Gastrocnemius medialis (tissue), 4 donors: ENCODE data around the gene TMEM130.

Experiments
- POLR2A ChIP-seq, 2 donors: fragments of 450-650 bp; IDR thresholded peaks; one replicate each; pipeline ENCODE4 v1.6.1; 2017; ENCODE audit warnings: antibody characterized with exemption in 2 of 2, mild to moderate bottlenecking in 2 of 2, moderate library complexity in 2 of 2
- TF ChIP-seq, protein P1 (sequence below), 5 experiments: fragments of 450-650 bp in 3 of 5; fragments of 200-600 bp in 2 of 5; sonication (generic) in 2 of 5; IDR thresholded peaks in 4 of 5; conservative IDR thresholded peaks in 1 of 5; 1 replicate in 4 of 5; 2 replicates in 1 of 5; pipeline ENCODE4 v1.5.1; 2016 to 2019; ENCODE audit warnings: antibody characterized with exemption in 5 of 5, mild to moderate bottlenecking in 3 of 5, moderate library complexity in 3 of 5

DNA sequence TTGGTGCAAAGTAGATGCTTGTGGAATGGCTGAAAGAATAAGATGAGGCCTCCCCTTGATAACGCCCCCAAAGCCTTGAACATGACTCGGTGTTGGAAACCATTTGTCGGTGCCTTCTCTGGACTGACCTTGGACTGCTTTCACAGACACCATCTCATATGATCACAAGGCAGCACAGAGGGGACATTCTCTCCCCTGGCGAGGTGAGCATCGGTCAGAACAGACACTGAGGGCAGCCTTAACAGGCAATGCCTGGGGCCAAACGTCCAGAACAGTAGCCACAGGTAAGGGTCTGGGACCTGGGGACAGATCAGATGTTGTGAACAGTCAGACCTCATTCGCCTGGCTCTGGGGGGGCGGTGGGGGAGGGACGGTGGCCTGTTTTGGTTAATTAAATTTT, 5.7 kb upstream of the TMEM130 start:
- TF ChIP-seq, protein P1, sequence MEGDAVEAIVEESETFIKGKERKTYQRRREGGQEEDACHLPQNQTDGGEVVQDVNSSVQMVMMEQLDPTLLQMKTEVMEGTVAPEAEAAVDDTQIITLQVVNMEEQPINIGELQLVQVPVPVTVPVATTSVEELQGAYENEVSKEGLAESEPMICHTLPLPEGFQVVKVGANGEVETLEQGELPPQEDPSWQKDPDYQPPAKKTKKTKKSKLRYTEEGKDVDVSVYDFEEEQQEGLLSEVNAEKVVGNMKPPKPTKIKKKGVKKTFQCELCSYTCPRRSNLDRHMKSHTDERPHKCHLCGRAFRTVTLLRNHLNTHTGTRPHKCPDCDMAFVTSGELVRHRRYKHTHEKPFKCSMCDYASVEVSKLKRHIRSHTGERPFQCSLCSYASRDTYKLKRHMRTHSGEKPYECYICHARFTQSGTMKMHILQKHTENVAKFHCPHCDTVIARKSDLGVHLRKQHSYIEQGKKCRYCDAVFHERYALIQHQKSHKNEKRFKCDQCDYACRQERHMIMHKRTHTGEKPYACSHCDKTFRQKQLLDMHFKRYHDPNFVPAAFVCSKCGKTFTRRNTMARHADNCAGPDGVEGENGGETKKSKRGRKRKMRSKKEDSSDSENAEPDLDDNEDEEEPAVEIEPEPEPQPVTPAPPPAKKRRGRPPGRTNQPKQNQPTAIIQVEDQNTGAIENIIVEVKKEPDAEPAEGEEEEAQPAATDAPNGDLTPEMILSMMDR (IDR thresholded peaks at IDR 0.05 in 4 of 5, conservative IDR thresholded peaks at IDR 0.05 in 1 of 5) = no peak
- no peak for TF ChIP-seq POLR2A (IDR thresholded peaks at IDR 0.05)
